Spleen (tissue), 11 donors: Measurements from ENCODE around the gene MAPT. TPM values are rescaled to one million over a fixed set of nuclear protein-coding genes. Genes with fewer than 3 reads are reported as not detected.

Experiments
- DNase-seq: peaks from one replicate; pipeline ENCODE4 v3.0.0-alpha.2; 2020
- H3K27ac ChIP-seq, 8 donors: fragments of 200-600 bp; sonication (generic) in 7 of 8; 1 replicate in 4 of 8; 2 replicates in 4 of 8; pipeline versions ENCODE4 v1.5.0 to v1.8.0; 2016 to 2021; ENCODE audit warnings: inconsistent platforms in 4 of 8, mild to moderate bottlenecking in 4 of 8, moderate library complexity in 1 of 8
- H3K27me3 ChIP-seq, 7 donors: fragments of 200-600 bp; sonication (generic) in 6 of 7; replicated peaks in 1 of 7; 1 replicate in 4 of 7; 2 replicates in 3 of 7; pipeline versions ENCODE4 v1.5.0 to v1.8.0; 2016 to 2021; ENCODE audit warnings: inconsistent platforms in 3 of 7, mild to moderate bottlenecking in 1 of 7
- H3K36me3 ChIP-seq, 6 donors: fragments of 200-600 bp; sonication (generic) in 5 of 6; 1 replicate in 4 of 6; 2 replicates in 2 of 6; pipeline versions ENCODE4 v1.5.0 to v1.8.0; 2016 to 2021; ENCODE audit warnings: inconsistent platforms in 2 of 6
- H3K4me1 ChIP-seq, 6 donors: fragments of 200-600 bp; sonication (generic) in 5 of 6; 1 replicate in 3 of 6; 2 replicates in 3 of 6; pipeline versions ENCODE4 v1.5.0 to v1.8.0; 2016 to 2021; ENCODE audit warnings: inconsistent platforms in 3 of 6
- H3K4me3 ChIP-seq, 8 donors: fragments of 200-600 bp; sonication (generic) in 7 of 8; 1 replicate in 4 of 8; 2 replicates in 4 of 8; pipeline versions ENCODE4 v1.5.0 to v1.8.0; 2016 to 2021; ENCODE audit warnings: inconsistent platforms in 4 of 8, mild to moderate bottlenecking in 4 of 8, moderate library complexity in 2 of 8
- H3K9me3 ChIP-seq, 8 donors: fragments of 200-600 bp; sonication (generic) in 7 of 8; 1 replicate in 4 of 8; 2 replicates in 4 of 8; pipeline versions ENCODE4 v1.5.0 to v1.8.0; 2016 to 2021; ENCODE audit warnings: inconsistent platforms in 4 of 8
- POLR2A ChIP-seq, 3 donors: fragments of 450-650 bp; IDR thresholded peaks; one replicate each; pipeline ENCODE4 v1.5.1; 2017; ENCODE audit warnings: antibody characterized with exemption in 3 of 3, mild to moderate bottlenecking in 1 of 3
- POLR2AphosphoS5 ChIP-seq, 3 donors: sonication (generic); formaldehyde crosslinking; IDR thresholded peaks; one replicate each; pipeline ENCODE4 v1.5.1; 2017; ENCODE audit warnings: antibody characterized with exemption in 3 of 3
- WGBS, 5 donors: extraction: QIAGEN DNeasy Blood & Tissue Kit in 3 of 5; methylation state at CpG; one replicate each; pipeline versions ENCODE4 v1.1.5 to v1.1.7; 2013 to 2018; 5-methylcytosine and 5-hydroxymethylcytosine counted together
- intact Hi-C: fragments of 100-400 bp; cut with DNase I; formaldehyde crosslinking; loops from one replicate; pipeline ENCODE4 v1.15.0; 2023; ENCODE audit warnings: low total_unique reads
- polyA plus RNA-seq, 3 donors: library from polyadenylated mRNA; stranded (reverse); fragments of 200-250 nt; gene quantifications; one replicate each; pipeline ENCODE4 v1.2.1, GENCODE V29; 2013
- total RNA-seq, 7 donors: library from RNA; depleted of rRNA in 3 of 7; stranded (reverse); fragments of >200 nt in 3 of 7; fragmentation: NEBNext Ultra II Directional in 4 of 7; extraction: Animal tissue kit (Norgen Biotek cat#: 25700) in 4 of 7; gene quantifications; one replicate each; pipeline versions ENCODE4 v1.1.0 to v1.2.1, GENCODE V29; 2016 to 2021
- TF ChIP-seq, protein P1 (sequence below), 11 experiments: fragments of 200-600 bp in 7 of 11; fragments of 450-650 bp in 4 of 11; sonication (generic) in 4 of 11; IDR thresholded peaks in 8 of 11; conservative IDR thresholded peaks in 3 of 11; 1 replicate in 7 of 11; 2 replicates in 4 of 11; pipeline versions ENCODE4 v1.4.0 to v1.8.0; 2016 to 2021; ENCODE audit warnings: antibody characterized with exemption in 11 of 11, inconsistent platforms in 4 of 11, mild to moderate bottlenecking in 1 of 11
- donor health status: healthy with polysubstance abuse.
- donor health status: DM: no; HTN: no; CAD: no; lungs with moderate emphysema.
- donor health status: DM: no; HTN: no; CAD: no.
- donor health status: Bipolar disorder and iron deficiency.
- donor health status: healthy.
- donor health status: DM: no; HTN: no; CAD: no.
- donor health status: DM: yes; HTN: yes; CAD: no.

The MAPT gene
- total and polyA plus RNA-seq, 10 donors, result 0.15 to 1.6 (median 0.66) TPM

GRCh38 chr17:46008591-46008990, 114.2 kb downstream of the MAPT start:
- H3K27me3 ChIP-seq, result peaks cover 0 to 6% (median 0%) of the 10 kb centered on the region in 7 donors
- H3K36me3 ChIP-seq, result no peaks in the 10 kb centered on the region
- intact Hi-C loops, result loop anchor here (10.0 kb wide), 1 partner anchor 276 kb away; no protein-coding TSS in a partner anchor
- H3K27ac ChIP-seq, result no peak overlapping the region
- TF ChIP-seq POLR2AphosphoS5 (IDR thresholded peaks at IDR 0.05) (no peak), POLR2A (IDR thresholded peaks at IDR 0.05) (no peak)
- TF ChIP-seq, protein P1, sequence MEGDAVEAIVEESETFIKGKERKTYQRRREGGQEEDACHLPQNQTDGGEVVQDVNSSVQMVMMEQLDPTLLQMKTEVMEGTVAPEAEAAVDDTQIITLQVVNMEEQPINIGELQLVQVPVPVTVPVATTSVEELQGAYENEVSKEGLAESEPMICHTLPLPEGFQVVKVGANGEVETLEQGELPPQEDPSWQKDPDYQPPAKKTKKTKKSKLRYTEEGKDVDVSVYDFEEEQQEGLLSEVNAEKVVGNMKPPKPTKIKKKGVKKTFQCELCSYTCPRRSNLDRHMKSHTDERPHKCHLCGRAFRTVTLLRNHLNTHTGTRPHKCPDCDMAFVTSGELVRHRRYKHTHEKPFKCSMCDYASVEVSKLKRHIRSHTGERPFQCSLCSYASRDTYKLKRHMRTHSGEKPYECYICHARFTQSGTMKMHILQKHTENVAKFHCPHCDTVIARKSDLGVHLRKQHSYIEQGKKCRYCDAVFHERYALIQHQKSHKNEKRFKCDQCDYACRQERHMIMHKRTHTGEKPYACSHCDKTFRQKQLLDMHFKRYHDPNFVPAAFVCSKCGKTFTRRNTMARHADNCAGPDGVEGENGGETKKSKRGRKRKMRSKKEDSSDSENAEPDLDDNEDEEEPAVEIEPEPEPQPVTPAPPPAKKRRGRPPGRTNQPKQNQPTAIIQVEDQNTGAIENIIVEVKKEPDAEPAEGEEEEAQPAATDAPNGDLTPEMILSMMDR (IDR thresholded peaks at IDR 0.05 in 8 of 11, conservative IDR thresholded peaks at IDR 0.05 in 3 of 11), result no peak
- DNase-seq, result no peak
- no peaks in the 10 kb centered on the region for H3K9me3 ChIP-seq
- H3K4me1 ChIP-seq, result no peaks in the 10 kb centered on the region
- no peak overlapping the region for H3K4me3 ChIP-seq
- WGBS, 5 donors, result 85 to 96% (median 93%) methylated on average over 9 of the region's 9 CpGs

GRCh38 chr17:46009681-46010596, 115.6 kb downstream of the MAPT start:
- Histone ChIP-seq H3K4me1 (no peaks in the 10 kb centered on the region), H3K9me3 (no peaks in the 10 kb centered on the region), H3K36me3 (no peaks in the 10 kb centered on the region), H3K27me3 (peaks cover 0 to 6% (median 0%) of the 10 kb centered on the region in 7 donors), H3K4me3 (no peak overlapping the region), H3K27ac (no peak overlapping the region)
- WGBS, 5 donors, result 79 to 86% (median 82%) methylated on average over 32 to 33 of the region's 33 CpGs
- intact Hi-C loops, result loop anchor here (10.0 kb wide), 1 partner anchor 275 kb away; no protein-coding TSS in a partner anchor
- TF ChIP-seq, protein P1 (IDR thresholded peaks at IDR 0.05 in 8 of 11, conservative IDR thresholded peaks at IDR 0.05 in 3 of 11), result no peak
- DNase-seq, result no peak

DNA sequence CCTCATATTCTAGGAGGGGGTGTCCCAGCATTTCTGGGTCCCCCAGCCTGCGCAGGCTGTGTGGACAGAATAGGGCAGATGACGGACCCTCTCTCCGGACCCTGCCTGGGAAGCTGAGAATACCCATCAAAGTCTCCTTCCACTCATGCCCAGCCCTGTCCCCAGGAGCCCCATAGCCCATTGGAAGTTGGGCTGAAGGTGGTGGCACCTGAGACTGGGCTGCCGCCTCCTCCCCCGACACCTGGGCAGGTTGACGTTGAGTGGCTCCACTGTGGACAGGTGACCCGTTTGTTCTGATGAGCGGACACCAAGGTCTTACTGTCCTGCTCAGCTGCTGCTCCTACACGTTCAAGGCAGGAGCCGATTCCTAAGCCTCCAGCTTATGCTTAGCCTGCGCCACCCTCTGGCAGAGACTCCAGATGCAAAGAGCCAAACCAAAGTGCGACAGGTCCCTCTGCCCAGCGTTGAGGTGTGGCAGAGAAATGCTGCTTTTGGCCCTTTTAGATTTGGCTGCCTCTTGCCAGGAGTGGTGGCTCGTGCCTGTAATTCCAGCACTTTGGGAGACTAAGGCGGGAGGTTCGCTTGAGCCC, 116.3 kb downstream of the MAPT start:
- Histone ChIP-seq H3K4me3 (no peak overlapping the region), H3K4me1 (no peaks in the 10 kb centered on the region), H3K9me3 (no peaks in the 10 kb centered on the region), H3K27me3 (peaks cover 0 to 6% (median 0%) of the 10 kb centered on the region in 7 donors), H3K36me3 (no peaks in the 10 kb centered on the region), H3K27ac (no peak overlapping the region)
- DNase-seq, result no peak
- WGBS, 5 donors, result 82 to 87% (median 86%) methylated on average over 14 to 16 of the region's 16 CpGs
- TF ChIP-seq POLR2AphosphoS5 (IDR thresholded peaks at IDR 0.05) (no peak), POLR2A (IDR thresholded peaks at IDR 0.05) (no peak)
- TF ChIP-seq, protein P1 (IDR thresholded peaks at IDR 0.05 in 8 of 11, conservative IDR thresholded peaks at IDR 0.05 in 3 of 11), result no peak
- intact Hi-C loops, result no loop called here
